Liver (tissue), 9 donors: ENCODE measurements around the gene AJAP1. TPM values are rescaled to one million over a fixed set of nuclear protein-coding genes. Genes with fewer than 3 reads are reported as not detected.

ENCODE experiments used
- DNase-seq: peaks from one replicate; pipeline ENCODE4 v3.0.0-alpha.2; 2017; ENCODE audit warnings: low spot score
- H3K27ac ChIP-seq, 2 donors: one replicate each; pipeline ENCODE4 v1.7.0; 2013; ENCODE audit warnings: inconsistent platforms in 2 of 2, low read length in 2 of 2, control low read depth in 1 of 2, low read depth in 1 of 2, mild to moderate bottlenecking in 1 of 2
- H3K27me3 ChIP-seq, 4 donors: one replicate each; pipeline versions ENCODE4 v1.6.1 to v1.7.0; 2013; ENCODE audit warnings: low read length in 3 of 4, inconsistent platforms in 1 of 4, mild to moderate bottlenecking in 1 of 4, moderate library complexity in 1 of 4; ENCODE audit not compliant: control insufficient read depth in 4 of 4, insufficient read depth in 4 of 4
- H3K36me3 ChIP-seq, 4 donors: one replicate each; pipeline versions ENCODE4 v1.6.1 to v1.7.0; 2013; ENCODE audit warnings: low read length in 3 of 4, mild to moderate bottlenecking in 3 of 4, low read depth in 1 of 4, moderate library complexity in 1 of 4; ENCODE audit not compliant: control insufficient read depth in 4 of 4, insufficient read depth in 3 of 4
- H3K4me1 ChIP-seq, 4 donors: one replicate each; pipeline versions ENCODE4 v1.6.1 to v1.7.0; 2013; ENCODE audit warnings: low read length in 3 of 4, mild to moderate bottlenecking in 3 of 4, moderate library complexity in 1 of 4; ENCODE audit not compliant: control insufficient read depth in 4 of 4, insufficient read depth in 4 of 4
- H3K4me3 ChIP-seq, 3 donors: one replicate each; pipeline versions ENCODE4 v1.6.1 to v1.7.0; 2013; ENCODE audit warnings: low read length in 3 of 3, control low read depth in 1 of 3, low read depth in 1 of 3, mild to moderate bottlenecking in 1 of 3
- H3K9ac ChIP-seq, 2 donors: one replicate each; pipeline ENCODE4 v1.7.0; 2013; ENCODE audit warnings: low read length in 2 of 2, mild to moderate bottlenecking in 2 of 2, moderate library complexity in 2 of 2, control low read depth in 1 of 2, low read depth in 1 of 2
- H3K9me3 ChIP-seq, 4 donors: one replicate each; pipeline versions ENCODE4 v1.6.1 to v1.7.0; 2013; ENCODE audit warnings: low read length in 3 of 4; ENCODE audit not compliant: control insufficient read depth in 4 of 4
- GABPA ChIP-seq, 2 donors: IDR thresholded peaks in 1 of 2; conservative IDR thresholded peaks in 1 of 2; 2 replicates each; pipeline ENCODE4 v1.6.1; 2016; ENCODE audit warnings: antibody characterized with exemption in 2 of 2, mild to moderate bottlenecking in 1 of 2, moderate library complexity in 1 of 2
- JUND ChIP-seq, 2 donors: IDR thresholded peaks; 2 replicates each; pipeline ENCODE4 v1.6.1; 2016; ENCODE audit warnings: antibody characterized with exemption in 2 of 2
- NR2F2 ChIP-seq: IDR thresholded peaks from 2 replicates; pipeline ENCODE4 v1.6.1; 2016; ENCODE audit warnings: antibody characterized with exemption
- REST ChIP-seq: IDR thresholded peaks from 2 replicates; pipeline ENCODE4 v1.6.1; 2016; ENCODE audit warnings: antibody characterized with exemption, mild to moderate bottlenecking
- RXRA ChIP-seq, 2 donors: IDR thresholded peaks; 2 replicates each; pipeline ENCODE4 v1.6.1; 2017 to 2018; ENCODE audit warnings: antibody characterized with exemption in 2 of 2, mild to moderate bottlenecking in 1 of 2
- YY1 ChIP-seq: IDR thresholded peaks from 2 replicates; pipeline ENCODE4 v1.6.1; 2016; ENCODE audit warnings: antibody characterized with exemption, mild to moderate bottlenecking
- WGBS: extraction: QIAGEN DNeasy Blood & Tissue Kit; methylation state at CpG from one replicate; pipeline ENCODE4 v1.1.7; 2013; 5-methylcytosine and 5-hydroxymethylcytosine counted together
- polyA plus RNA-seq, 2 donors: library from polyadenylated mRNA; stranded (reverse) in 1 of 2; unstranded in 1 of 2; fragments of 200-250 nt in 1 of 2; fragments of >200 nt in 1 of 2; fragmentation: Nextera tagmentation in 1 of 2; extraction: Ambion mirVana in 1 of 2; gene quantifications; one replicate each; pipeline versions ENCODE4 v1.2.1 to v1.2.3, GENCODE V29; 2013 to 2015
- total RNA-seq, 2 donors: library from RNA; depleted of rRNA; stranded (reverse); fragments of >200 nt; gene quantifications; one replicate each; pipeline ENCODE4 v1.2.3, GENCODE V29; 2014
- donor health status: healthy.
- donor health status: healthy.
- donor health status: healthy.
- donor health status: healthy.
- donor health status: healthy.

The AJAP1 gene
- total and polyA plus RNA-seq, 4 donors: under 0.01 to 0.21 (median 0.08) TPM; not detected in 1

GRCh38 chr1:4681026-4681425, 26.6 kb downstream of the AJAP1 start:
- TF ChIP-seq REST: no peak
- no peak for TF ChIP-seq YY1
- Histone ChIP-seq H3K9me3 (peaks cover 9 to 16% (median 14%) of the 10 kb centered on the region in 4 donors), H3K4me1 (no peaks in the 10 kb centered on the region), H3K27me3 (peaks cover 0 to 2% (median 0%) of the 10 kb centered on the region in 4 donors), H3K27ac (no peak overlapping the region), H3K4me3 (no peak overlapping the region), H3K36me3 (no peaks in the 10 kb centered on the region), H3K9ac (no peak overlapping the region)
- WGBS: 81% methylated on average over 9 of the region's 9 CpGs
- DNase-seq: no peak

- no peak overlapping the region for H3K9ac ChIP-seq
- TF ChIP-seq NR2F2 (no peak), JUND (IDR thresholded peaks at IDR 0.05) (no peak), REST (no peak), GABPA (IDR thresholded peaks at IDR 0.05 in 1 of 2, conservative IDR thresholded peaks at IDR 0.05 in 1 of 2) (no peak), RXRA (IDR thresholded peaks at IDR 0.05) (no peak)
- peaks cover 0 to 2% (median 0%) of the 10 kb centered on the region in 4 donors for H3K27me3 ChIP-seq
- DNase-seq: no peak
- H3K9me3 ChIP-seq: peaks cover 8 to 16% (median 14%) of the 10 kb centered on the region in 4 donors
- H3K36me3 ChIP-seq: no peaks in the 10 kb centered on the region
- H3K4me1 ChIP-seq: no peaks in the 10 kb centered on the region
- H3K4me3 ChIP-seq: no peak overlapping the region
- WGBS: 68% methylated on average over 2 of the region's 2 CpGs
- no peak overlapping the region for H3K27ac ChIP-seq
Observed at GRCh38 chr1:4682607-4683220, 28.3 kb downstream of the AJAP1 start.

GRCh38 chr1:4684136-4684535, 29.7 kb downstream of the AJAP1 start:
- TF ChIP-seq YY1: no peak
- 69% methylated on average over 8 of the region's 8 CpGs for WGBS

More at GRCh38 chr1:4684136-4684535, 29.7 kb downstream of the AJAP1 start:
- Histone ChIP-seq H3K4me3 (no peak overlapping the region), H3K27ac (no peak overlapping the region), H3K36me3 (no peaks in the 10 kb centered on the region), H3K4me1 (no peaks in the 10 kb centered on the region), H3K9me3 (peaks cover 5 to 7% (median 6%) of the 10 kb centered on the region in 4 donors), H3K27me3 (peaks cover 0 to 2% (median 0%) of the 10 kb centered on the region in 4 donors), H3K9ac (no peak overlapping the region)
- no peak for DNase-seq
